ENCODE measurements around the gene FMNL2. TPM values are rescaled to one million over a fixed set of nuclear protein-coding genes. Genes with fewer than 3 reads are reported as not detected.

The FMNL2 gene
- total and polyA plus RNA-seq, 4 donors = 1.5 to 9.3 (median 5.1) TPM

DNA sequence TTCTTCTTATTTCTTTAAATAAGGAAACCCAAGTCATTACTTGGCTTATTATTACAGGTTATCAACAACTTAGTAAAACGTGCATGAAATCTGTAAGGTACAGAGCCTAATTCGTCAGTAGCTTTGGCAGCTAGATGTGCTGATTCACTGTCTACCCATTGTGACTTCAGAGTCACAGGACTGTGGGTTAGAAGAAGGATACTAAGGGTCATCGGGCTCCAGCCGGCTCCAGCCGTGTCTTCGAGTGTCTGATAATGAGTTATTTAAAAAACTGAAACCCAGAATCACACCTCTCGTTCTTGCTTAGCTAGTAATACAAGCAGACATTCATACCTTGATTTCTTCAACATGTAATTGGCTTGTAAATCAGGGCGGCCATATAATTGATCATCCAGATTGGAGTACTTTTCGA, 170.5 kb downstream of the FMNL2 start:
- 66% methylated on average over 9 of the region's 9 CpGs for WGBS
- DNase-seq (ENCODE audit: low spot score) = no peak
- no peak overlapping the region for H3K9ac ChIP-seq (ENCODE audit: low read depth in 1 of 2, low read length in 2 of 2)

GRCh38 chr2:152506843-152507242, 171.9 kb downstream of the FMNL2 start:
- WGBS = 83% methylated on average over 4 of the region's 4 CpGs

More for the DNA sequence above, 170.5 kb downstream of the FMNL2 start:
- Histone ChIP-seq H3K4me3 (ENCODE audit: low read depth in 1 of 3, low read length in 3 of 3) (no peak overlapping the region), H3K27me3 (ENCODE audit: control insufficient read depth in 4 of 4, insufficient read depth in 4 of 4, low read length in 3 of 4) (no peaks in the 10 kb centered on the region), H3K4me1 (ENCODE audit: control insufficient read depth in 4 of 4, insufficient read depth in 4 of 4, low read length in 3 of 4) (no peaks in the 10 kb centered on the region), H3K27ac (ENCODE audit: low read depth in 1 of 2, low read length in 2 of 2) (no peak overlapping the region), H3K9me3 (ENCODE audit: control insufficient read depth in 4 of 4, low read length in 3 of 4) (no peaks in the 10 kb centered on the region), H3K36me3 (ENCODE audit: control insufficient read depth in 4 of 4, insufficient read depth in 3 of 4, low read depth in 1 of 4, low read length in 3 of 4) (no peaks in the 10 kb centered on the region)
- TF ChIP-seq RXRA (IDR thresholded peaks at IDR 0.05) (peak in 1 of 2 donors; percentile 35), RAD21 (IDR thresholded peaks at IDR 0.05) (no peak), NR2F2 (IDR thresholded peaks at IDR 0.05) (peak; percentile 30), GABPA (IDR thresholded peaks at IDR 0.05 in 1 of 2, conservative IDR thresholded peaks at IDR 0.05 in 1 of 2) (no peak), JUND (IDR thresholded peaks at IDR 0.05) (no peak), HNF4A (conservative IDR thresholded peaks at IDR 0.05) (no peak)
- TF ChIP-seq, protein P1, sequence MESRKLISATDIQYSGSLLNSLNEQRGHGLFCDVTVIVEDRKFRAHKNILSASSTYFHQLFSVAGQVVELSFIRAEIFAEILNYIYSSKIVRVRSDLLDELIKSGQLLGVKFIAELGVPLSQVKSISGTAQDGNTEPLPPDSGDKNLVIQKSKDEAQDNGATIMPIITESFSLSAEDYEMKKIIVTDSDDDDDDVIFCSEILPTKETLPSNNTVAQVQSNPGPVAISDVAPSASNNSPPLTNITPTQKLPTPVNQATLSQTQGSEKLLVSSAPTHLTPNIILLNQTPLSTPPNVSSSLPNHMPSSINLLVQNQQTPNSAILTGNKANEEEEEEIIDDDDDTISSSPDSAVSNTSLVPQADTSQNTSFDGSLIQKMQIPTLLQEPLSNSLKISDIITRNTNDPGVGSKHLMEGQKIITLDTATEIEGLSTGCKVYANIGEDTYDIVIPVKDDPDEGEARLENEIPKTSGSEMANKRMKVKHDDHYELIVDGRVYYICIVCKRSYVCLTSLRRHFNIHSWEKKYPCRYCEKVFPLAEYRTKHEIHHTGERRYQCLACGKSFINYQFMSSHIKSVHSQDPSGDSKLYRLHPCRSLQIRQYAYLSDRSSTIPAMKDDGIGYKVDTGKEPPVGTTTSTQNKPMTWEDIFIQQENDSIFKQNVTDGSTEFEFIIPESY (IDR thresholded peaks at IDR 0.05) = no peak
- TF ChIP-seq, protein P2, sequence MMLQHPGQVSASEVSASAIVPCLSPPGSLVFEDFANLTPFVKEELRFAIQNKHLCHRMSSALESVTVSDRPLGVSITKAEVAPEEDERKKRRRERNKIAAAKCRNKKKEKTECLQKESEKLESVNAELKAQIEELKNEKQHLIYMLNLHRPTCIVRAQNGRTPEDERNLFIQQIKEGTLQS (IDR thresholded peaks at IDR 0.05) = no peak

More at GRCh38 chr2:152506843-152507242, 171.9 kb downstream of the FMNL2 start:
- no peak overlapping the region for H3K4me3 ChIP-seq (ENCODE audit: low read depth in 1 of 3, low read length in 3 of 3)
- no peak overlapping the region for H3K27ac ChIP-seq (ENCODE audit: low read depth in 1 of 2, low read length in 2 of 2)
- no peak overlapping the region for H3K9ac ChIP-seq (ENCODE audit: low read depth in 1 of 2, low read length in 2 of 2)
- TF ChIP-seq EGR1 (IDR thresholded peaks at IDR 0.05; ENCODE audit: low read depth in 2 of 2) = no peak
- TF ChIP-seq, protein P3, sequence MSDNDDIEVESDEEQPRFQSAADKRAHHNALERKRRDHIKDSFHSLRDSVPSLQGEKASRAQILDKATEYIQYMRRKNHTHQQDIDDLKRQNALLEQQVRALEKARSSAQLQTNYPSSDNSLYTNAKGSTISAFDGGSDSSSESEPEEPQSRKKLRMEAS (IDR thresholded peaks at IDR 0.05) = no peak
- TF ChIP-seq, protein P1 (IDR thresholded peaks at IDR 0.05) = no peak
- no peak for TF ChIP-seq RXRA (IDR thresholded peaks at IDR 0.05)
- TF ChIP-seq FOXA2 (IDR thresholded peaks at IDR 0.05) = no peak
- TF ChIP-seq NR2F2 (IDR thresholded peaks at IDR 0.05) = no peak
- TF ChIP-seq, protein P2 (IDR thresholded peaks at IDR 0.05) = no peak
- TF ChIP-seq HNF4A (conservative IDR thresholded peaks at IDR 0.05) = no peak
- no peak for TF ChIP-seq SP1 (IDR thresholded peaks at IDR 0.05)
- no peak for TF ChIP-seq HNF4G (IDR thresholded peaks at IDR 0.05)
- no peak for TF ChIP-seq FOXA1 (IDR thresholded peaks at IDR 0.05)
- H3K36me3 ChIP-seq (ENCODE audit: control insufficient read depth in 4 of 4, insufficient read depth in 3 of 4, low read depth in 1 of 4, low read length in 3 of 4) = no peaks in the 10 kb centered on the region
- H3K9me3 ChIP-seq (ENCODE audit: control insufficient read depth in 4 of 4, low read length in 3 of 4) = no peaks in the 10 kb centered on the region
- no peaks in the 10 kb centered on the region for H3K27me3 ChIP-seq (ENCODE audit: control insufficient read depth in 4 of 4, insufficient read depth in 4 of 4, low read length in 3 of 4)
- H3K4me1 ChIP-seq (ENCODE audit: control insufficient read depth in 4 of 4, insufficient read depth in 4 of 4, low read length in 3 of 4) = no peaks in the 10 kb centered on the region
- DNase-seq (ENCODE audit: low spot score) = no peak
